Type B pancreatic cell (in vitro differentiated cells): ENCODE measurements around the gene CHST13. TPM values are rescaled to one million over a fixed set of nuclear protein-coding genes. Genes with fewer than 3 reads are reported as not detected.

Source experiments
- DNase-seq: peaks from one replicate; pipeline ENCODE4 v3.0.0; 2021; ENCODE audit warnings: mixed read lengths; ENCODE audit not compliant: unreplicated experiment; ENCODE audit errors: extremely low spot score
- H3K27ac Mint-ChIP-seq: 2 replicates; pipeline ENCODE4 v1.8.0; 2021; ENCODE audit warnings: mild to moderate bottlenecking, mixed read lengths
- H3K27me3 Mint-ChIP-seq: 2 replicates; pipeline ENCODE4 v1.8.0; 2021; ENCODE audit warnings: mixed read lengths
- H3K36me3 Mint-ChIP-seq: 2 replicates; pipeline ENCODE4 v1.8.0; 2021; ENCODE audit warnings: mixed read lengths
- H3K4me1 Mint-ChIP-seq: one replicate; pipeline ENCODE4 v1.8.0; 2021; ENCODE audit warnings: mixed read lengths; ENCODE audit not compliant: unreplicated experiment
- H3K4me3 Mint-ChIP-seq: 2 replicates; pipeline ENCODE4 v1.8.0; 2021; ENCODE audit warnings: mild to moderate bottlenecking, mixed read lengths
- H3K9me3 Mint-ChIP-seq: 2 replicates; pipeline ENCODE4 v1.8.0; 2021; ENCODE audit warnings: mixed read lengths
- total RNA-seq: library from RNA; stranded (reverse); gene quantifications from 2 replicates; pipeline ENCODE4 v1.2.1, GENCODE V29; 2021; ENCODE audit warnings: low replicate concordance
- TF ChIP-seq, protein P1 (sequence below): fragments of 200-600 bp; sonication (generic); conservative IDR thresholded peaks from 2 replicates; pipeline ENCODE4 v1.5.0; 2021; ENCODE audit warnings: antibody characterized with exemption, mild to moderate bottlenecking

The CHST13 gene
- total RNA-seq, 1 donor from 2014 or later: 0.31 TPM

DNA sequence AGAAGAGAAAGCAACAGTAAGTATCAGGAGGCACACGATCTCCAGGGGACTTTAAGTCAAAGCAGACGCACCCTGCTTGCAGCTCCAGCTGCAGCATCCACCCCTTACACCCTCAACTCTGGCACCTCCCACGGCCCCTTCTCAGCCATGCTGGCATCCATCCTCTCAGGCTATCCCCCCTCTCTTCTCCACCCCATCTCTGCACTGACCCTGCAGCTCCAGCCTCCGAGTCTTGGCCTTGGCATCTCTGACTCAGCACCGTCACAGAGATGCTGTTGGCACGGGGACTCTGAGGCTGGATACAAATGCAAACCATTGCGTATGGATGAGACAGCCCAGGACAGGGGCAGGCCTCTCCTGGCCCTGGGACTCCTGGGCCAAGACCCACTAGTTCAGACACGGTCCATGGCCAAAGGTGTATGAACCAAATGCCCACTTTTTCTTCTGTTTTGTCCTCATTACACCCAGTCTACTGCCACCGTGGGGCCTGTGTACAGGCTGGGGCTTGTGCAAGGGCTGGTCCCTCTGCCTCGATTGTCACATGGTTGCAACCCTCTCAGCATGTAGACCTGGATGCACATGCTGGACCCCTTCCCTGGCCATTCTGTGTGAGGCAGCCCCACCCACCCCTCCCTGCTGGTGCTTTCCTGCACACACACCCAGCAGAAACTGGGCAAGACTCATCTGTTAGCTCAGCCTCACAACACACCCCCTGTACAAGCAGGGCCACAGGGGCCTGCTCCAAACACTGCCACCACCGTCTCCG lies 29.6 kb upstream of the CHST13 start:
- H3K27ac Mint-ChIP-seq: no peak overlapping the region
- no peaks in the 10 kb centered on the region for H3K9me3 Mint-ChIP-seq
- H3K27me3 Mint-ChIP-seq: peaks cover 4% of the 10 kb centered on the region
- TF ChIP-seq, protein P1, sequence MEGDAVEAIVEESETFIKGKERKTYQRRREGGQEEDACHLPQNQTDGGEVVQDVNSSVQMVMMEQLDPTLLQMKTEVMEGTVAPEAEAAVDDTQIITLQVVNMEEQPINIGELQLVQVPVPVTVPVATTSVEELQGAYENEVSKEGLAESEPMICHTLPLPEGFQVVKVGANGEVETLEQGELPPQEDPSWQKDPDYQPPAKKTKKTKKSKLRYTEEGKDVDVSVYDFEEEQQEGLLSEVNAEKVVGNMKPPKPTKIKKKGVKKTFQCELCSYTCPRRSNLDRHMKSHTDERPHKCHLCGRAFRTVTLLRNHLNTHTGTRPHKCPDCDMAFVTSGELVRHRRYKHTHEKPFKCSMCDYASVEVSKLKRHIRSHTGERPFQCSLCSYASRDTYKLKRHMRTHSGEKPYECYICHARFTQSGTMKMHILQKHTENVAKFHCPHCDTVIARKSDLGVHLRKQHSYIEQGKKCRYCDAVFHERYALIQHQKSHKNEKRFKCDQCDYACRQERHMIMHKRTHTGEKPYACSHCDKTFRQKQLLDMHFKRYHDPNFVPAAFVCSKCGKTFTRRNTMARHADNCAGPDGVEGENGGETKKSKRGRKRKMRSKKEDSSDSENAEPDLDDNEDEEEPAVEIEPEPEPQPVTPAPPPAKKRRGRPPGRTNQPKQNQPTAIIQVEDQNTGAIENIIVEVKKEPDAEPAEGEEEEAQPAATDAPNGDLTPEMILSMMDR: no peak
- no peak for DNase-seq
- H3K4me1 Mint-ChIP-seq: no peaks in the 10 kb centered on the region
- H3K4me3 Mint-ChIP-seq: no peak overlapping the region
- no peaks in the 10 kb centered on the region for H3K36me3 Mint-ChIP-seq

DNA sequence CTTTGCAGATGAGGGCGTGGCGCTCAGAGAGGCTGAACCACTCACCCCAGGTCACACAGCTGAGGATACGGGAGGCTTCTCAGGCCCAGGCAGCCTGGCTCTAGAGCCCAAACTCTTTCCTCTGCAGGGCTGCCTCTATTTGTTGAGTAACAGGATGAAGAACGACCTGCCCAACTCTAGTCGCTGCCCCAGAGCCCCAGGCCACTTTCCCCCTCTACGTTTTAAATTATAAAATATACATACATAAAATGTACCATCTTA lies 29.1 kb upstream of the CHST13 start:
- H3K27ac Mint-ChIP-seq: no peak overlapping the region
- no peak for DNase-seq
- H3K4me3 Mint-ChIP-seq: no peak overlapping the region
- TF ChIP-seq, protein P1: no peak
- H3K4me1 Mint-ChIP-seq: no peaks in the 10 kb centered on the region
- no peaks in the 10 kb centered on the region for H3K36me3 Mint-ChIP-seq
- H3K9me3 Mint-ChIP-seq: no peaks in the 10 kb centered on the region
- peaks cover 3% of the 10 kb centered on the region for H3K27me3 Mint-ChIP-seq

DNA sequence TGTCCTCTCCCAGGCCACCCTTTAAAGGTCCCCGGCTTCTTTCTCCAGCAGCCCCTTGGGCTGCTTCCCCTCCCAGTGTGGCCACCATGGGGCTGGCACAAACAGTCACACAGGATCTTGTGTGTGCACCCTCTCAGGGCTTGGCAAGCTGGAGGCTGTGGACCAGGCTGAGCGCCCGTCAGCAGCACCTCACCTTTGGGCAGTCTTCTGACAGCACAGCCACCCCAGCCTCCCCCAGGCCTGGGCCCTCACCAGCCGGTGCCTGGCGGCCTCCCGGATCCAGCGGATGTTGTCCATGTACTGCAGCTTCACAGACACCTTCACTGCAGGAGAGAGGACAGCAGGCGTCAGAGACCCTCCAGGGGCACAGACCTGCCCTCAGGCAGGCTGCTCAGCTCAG lies 28.2 kb upstream of the CHST13 start:
- no peak for DNase-seq
- Mint-ChIP-seq H3K27ac (no peak overlapping the region), H3K4me1 (no peaks in the 10 kb centered on the region), H3K36me3 (no peaks in the 10 kb centered on the region), H3K9me3 (no peaks in the 10 kb centered on the region), H3K4me3 (no peak overlapping the region), H3K27me3 (peaks cover 3% of the 10 kb centered on the region)
- TF ChIP-seq, protein P1: no peak

DNA sequence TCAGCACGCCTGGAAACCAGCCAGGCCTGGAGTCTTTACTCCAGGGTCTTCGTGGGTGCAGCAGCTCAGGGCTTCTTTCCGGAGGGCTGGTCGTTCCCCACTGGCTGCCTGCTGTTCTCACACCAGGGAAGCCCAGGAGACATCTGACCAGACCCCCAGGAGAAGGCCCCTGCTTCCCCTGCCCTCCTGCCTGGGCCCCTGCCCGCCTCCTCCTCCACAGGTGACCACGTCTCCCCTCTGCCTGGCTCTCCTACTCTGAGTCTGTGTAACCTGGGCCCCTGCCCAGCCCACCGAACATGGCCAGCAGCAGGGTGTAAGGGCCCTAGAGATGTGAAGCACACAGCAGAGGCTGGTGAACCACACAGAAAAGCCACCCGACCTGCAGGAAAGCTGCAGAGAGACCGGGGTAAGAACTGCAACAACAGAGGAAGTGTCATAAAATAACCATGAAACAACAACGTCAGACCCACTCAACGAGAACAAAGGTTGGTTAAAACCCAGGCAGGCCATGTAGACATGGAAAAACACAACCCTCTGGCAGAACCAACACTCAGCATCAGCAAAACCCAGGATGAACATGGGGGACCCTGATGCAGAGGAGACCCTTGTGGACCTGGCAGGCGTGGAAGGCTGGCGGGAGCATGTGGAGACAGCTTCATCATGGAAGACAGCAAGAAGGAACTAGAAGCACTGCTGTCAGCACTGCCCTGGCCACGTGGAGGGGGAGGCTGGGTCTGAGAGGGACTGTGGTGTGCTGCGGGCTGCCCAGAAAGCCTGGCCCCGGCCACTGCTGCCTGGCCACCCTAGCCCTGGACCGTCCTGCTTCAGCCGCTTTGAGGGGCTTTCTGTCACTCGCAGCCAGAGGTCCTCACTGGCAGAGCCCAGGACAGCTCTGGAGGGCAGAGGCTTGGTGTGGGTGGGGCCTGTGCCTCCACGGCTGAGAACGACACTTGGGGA lies 26.8 kb upstream of the CHST13 start:
- Mint-ChIP-seq H3K4me1 (no peaks in the 10 kb centered on the region), H3K27me3 (peaks cover 3% of the 10 kb centered on the region), H3K27ac (no peak overlapping the region), H3K4me3 (no peak overlapping the region), H3K36me3 (no peaks in the 10 kb centered on the region), H3K9me3 (no peaks in the 10 kb centered on the region)
- TF ChIP-seq, protein P1: no peak
- DNase-seq: no peak

DNA sequence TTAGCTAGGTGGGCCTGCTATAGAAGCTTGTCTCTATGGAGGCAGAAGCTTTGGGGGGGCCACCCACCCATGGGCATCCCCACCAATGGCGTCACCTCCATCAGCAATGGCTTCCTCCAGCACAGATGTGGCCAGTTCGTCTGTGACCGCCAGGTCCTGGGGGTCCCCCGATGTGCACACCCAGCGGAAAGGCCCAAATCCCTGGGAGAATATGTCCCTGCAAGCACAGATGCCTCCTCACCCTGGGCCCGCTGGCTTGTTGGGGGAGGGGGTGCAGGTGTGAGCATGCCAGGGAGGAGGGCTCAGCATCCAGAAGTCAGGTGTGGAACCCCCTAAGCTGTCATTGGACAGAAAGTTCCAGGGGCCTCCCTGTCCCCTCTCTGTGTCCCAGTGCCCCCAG lies 26.0 kb upstream of the CHST13 start:
- H3K36me3 Mint-ChIP-seq: no peaks in the 10 kb centered on the region
- no peak for DNase-seq
- TF ChIP-seq, protein P1: no peak
- peaks cover 3% of the 10 kb centered on the region for H3K27me3 Mint-ChIP-seq
- H3K4me1 Mint-ChIP-seq: no peaks in the 10 kb centered on the region
- H3K27ac Mint-ChIP-seq: no peak overlapping the region
- no peaks in the 10 kb centered on the region for H3K9me3 Mint-ChIP-seq
- H3K4me3 Mint-ChIP-seq: no peak overlapping the region
